Left forelimb (tissue), 1 donor: Measurements from ENCODE around the gene ALPI.
"Not testable (repeated sequence)": the region's sequence is repeated elsewhere in the genome, so short reads cannot be mapped to it uniquely, and the experiment has no call there.

ENCODE experiments used
- DNase-seq: peaks from one replicate; pipeline ENCODE4 v3.0.0-alpha.2; 2018; ENCODE audit warnings: low spot score

Gene ALPI

GRCh38 chr2:232421189-232421785 lies 34.7 kb upstream of the ALPI start:
- no peak for DNase-seq

DNA sequence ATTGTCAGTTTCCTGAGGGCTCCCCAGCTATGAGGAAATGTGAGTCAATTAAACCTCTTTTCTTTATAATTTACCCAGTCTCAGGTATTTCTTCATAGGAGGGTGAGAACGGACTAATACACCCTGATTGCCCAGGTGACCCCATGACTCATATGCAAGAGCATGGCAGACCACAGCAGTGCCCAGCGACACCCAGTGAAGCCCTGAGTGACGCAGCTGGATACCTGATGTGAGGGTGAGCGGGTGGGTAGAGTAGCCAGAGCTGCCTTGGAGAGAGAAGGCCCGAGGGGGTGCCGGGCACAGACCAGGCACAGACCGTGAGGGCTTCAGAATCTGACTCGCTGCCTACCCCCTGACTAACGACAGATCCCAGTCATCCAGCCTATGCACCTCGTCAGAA lies 33.9 kb upstream of the ALPI start:
- DNase-seq = no peak

- DNase-seq = not testable (repeated sequence)
Observed at GRCh38 chr2:232422996-232423395, 33.0 kb upstream of the ALPI start.

- DNase-seq = not testable (repeated sequence)
Observed at GRCh38 chr2:232423407-232423806, 32.5 kb upstream of the ALPI start.

DNA sequence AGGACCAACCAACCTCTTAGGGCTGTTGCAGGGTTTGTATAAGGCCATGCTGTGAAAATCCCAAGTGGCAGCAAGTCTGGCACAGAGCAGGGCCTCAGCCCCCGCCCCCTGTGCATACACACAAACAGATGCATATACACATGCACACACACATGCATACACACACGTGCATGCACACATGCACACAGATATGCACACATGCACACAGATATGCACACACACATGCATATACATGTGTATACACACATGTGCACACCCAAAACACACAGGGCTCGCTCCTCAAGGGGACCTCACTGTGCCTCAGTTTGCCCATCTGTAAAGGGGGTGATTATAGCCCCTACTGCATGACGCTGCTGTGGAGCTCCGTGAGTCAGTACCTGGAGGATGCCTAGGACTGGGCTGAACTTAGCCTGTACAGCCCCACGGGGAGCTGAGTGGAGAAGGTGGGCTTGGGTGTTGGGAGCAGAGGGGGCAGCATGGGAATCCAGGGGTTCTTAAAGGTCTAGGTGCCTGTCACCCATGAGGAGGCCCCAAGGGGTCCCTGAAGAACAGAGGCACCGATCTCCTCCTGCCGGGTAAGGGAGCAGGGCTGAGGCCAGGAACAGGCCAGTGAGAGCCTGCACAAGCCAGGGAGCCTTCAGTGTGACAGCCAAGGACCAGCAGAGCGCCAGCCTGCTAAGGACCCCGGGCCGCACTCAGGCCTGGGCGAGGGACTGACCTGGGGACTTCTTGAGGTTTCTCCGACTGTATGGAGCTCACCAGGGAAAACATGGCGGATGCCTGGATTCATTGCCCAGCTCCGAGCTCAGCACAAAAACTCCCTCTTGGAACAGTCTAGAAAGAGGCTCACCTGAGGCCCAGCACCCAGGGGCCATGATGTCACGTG lies 24.0 kb upstream of the ALPI start:
- DNase-seq = no peak

DNA sequence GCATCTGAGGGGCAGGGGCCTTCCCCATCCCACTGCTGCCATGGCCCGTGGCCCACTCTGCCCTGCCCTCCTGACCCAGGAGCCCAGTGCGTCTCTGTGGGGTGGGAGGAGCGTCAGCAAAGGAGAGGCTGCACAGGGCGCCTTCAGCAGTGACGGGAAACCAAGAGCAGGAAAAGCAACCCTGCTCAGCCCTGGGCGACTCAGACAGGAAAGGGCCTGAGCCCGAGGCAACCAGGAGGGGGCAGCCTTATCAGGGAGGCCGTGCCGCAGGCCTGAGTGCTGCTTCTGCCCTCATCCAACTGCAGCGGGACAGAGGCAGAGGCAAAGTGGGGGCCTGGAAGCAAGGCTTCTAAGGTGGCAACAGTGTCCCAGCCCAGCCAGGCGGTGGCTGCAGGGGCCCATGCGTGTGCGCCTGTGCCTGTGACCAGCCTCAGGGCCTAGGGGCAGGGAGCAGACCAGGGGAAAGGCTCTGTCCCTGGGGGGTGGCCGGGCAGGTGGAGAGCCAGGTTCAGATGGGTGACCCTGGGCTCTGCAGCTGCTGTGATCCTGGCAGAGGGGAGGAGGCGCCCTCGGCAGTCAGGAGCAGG lies 23.3 kb upstream of the ALPI start:
- DNase-seq = no peak

- not testable (repeated sequence) for DNase-seq
Observed at GRCh38 chr2:232433622-232434021, 22.3 kb upstream of the ALPI start.

DNA sequence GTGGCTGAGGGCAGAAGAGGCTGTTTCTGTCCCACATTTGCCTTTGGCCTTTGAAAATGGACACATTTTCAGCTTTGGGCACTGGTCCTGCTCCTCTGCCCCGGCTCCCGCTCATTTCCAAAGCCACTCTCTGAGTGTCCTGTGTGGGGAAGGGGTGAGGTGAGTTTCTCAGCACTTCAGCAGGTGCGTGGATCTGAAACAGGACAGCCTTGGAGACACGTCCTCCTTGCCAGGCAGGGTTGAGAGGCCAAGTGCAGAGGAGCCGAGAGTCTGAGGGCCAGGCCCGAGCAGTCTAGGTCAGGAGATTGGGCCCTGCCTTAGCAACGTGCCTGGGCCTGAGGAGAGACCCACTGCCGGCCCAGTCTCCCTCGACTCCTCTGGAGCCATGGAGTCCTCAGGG lies 21.9 kb upstream of the ALPI start:
- DNase-seq = no peak

DNA sequence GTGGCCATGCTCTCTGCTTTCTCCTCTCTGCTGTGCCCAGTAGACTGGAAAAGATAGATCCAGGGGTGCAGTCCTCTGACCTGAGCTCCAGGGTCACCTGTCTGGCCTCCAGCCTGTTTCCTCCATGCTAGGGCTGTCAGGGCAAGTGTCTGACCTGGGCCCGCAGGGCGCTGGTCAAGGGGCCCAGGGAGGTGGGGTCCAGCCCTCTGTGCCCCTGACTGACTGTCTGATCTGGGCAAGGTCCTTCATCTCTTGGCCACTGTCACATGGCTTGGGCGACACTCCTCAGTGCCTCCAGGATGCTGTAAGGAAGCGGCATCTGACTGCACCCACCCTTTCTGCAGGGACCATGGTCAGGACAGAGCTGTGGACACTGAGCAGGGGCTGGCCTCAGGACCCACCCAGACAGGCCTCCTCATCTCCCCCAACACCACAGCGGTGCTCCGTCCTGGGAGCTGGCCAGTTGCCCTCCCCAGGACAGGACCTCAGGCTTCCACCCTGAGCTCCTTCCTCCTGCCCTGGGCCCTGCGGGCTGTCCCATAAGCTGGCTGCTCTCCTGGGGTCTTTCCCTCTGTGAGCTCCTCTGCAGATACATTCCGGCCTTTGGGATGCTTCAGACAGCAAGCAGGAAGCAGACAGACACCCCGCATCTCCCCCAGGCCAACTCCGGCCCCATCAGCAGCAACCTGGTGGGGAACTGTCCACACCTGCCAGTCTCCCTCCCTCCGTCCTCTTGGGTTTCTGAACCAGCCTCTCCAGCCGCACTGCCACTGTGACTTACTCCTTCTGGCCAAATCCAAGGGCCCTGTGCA lies 21.2 kb upstream of the ALPI start:
- peak; percentile 49 for DNase-seq

DNA sequence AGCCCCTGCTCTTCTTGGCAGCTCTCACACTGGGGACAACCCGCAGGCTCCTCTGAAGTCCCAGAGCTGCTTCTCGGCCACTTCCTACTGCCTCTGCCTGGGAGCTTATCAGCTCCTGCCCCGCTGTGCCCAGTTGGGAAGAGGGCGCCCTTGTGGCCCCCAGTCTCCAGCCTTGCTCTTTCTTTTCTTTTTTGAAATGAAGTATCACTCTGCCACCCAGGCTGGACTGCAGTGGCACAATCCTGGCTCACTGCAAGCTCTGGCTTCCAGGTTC lies 20.6 kb upstream of the ALPI start:
- DNase-seq = no peak

- no peak for DNase-seq
Observed at GRCh38 chr2:232435805-232436204, 20.1 kb upstream of the ALPI start.

DNA sequence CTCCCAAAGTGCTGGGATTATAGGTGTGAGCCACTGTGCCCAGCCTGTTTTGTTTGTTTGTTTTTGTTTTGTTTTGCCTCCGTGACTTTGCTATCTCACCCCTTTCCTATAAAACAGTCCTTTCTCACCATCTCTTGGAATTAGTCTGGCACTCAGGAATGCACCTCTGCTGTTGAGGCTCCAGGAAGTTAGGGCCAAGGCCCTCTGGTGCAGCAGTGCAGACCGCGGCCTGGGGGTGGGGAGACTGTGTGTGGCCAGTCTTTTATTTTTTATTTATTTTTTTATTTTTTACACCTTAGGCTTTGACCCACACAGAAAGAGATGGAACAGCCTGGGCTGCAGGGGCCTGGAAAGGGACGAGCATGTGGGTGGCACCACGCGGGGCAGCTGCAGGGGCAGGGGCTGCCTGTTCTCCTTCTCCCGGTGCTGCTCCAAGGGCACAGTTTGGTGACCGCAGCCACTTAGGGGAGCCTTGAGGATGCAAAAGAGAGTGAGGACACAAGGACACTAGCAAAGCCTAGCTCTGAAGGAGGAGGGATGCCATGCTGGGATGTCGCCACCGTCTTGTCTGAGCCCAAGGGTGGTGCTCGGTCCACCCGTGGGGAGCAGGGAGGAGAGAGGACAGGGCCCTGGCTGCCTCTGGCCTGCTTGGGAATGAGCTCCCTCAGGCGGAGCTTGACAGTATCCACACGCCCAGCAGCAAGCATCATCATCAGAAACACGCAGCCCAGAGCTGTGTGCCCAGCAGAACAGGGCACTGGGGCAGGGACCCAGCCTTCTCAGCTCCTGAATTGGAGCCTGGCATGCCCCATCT lies 19.4 kb upstream of the ALPI start:
- no peak for DNase-seq

GRCh38 chr2:232437195-232437571 lies 18.8 kb upstream of the ALPI start:
- DNase-seq = peak; percentile 58

DNA sequence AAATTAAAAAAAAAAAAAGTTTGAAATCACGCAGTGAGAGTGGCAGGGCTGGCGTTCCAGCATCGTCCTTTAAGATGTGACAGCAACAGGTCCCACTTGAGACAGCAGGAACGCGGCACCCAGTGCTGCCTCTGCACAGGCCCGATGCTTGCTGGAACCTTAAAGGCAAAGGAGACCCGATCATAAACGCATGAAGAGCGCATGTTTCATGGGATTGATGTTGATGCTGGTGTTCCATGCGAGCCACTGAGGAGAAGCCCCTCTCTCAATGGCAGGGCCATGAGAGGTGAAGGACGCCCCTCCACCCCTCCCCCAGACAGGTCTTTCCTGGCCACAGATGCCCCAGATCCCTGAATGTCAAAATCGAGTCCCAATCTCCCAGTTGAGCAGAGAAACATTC lies 17.9 kb upstream of the ALPI start:
- DNase-seq = peak; percentile 55

DNA sequence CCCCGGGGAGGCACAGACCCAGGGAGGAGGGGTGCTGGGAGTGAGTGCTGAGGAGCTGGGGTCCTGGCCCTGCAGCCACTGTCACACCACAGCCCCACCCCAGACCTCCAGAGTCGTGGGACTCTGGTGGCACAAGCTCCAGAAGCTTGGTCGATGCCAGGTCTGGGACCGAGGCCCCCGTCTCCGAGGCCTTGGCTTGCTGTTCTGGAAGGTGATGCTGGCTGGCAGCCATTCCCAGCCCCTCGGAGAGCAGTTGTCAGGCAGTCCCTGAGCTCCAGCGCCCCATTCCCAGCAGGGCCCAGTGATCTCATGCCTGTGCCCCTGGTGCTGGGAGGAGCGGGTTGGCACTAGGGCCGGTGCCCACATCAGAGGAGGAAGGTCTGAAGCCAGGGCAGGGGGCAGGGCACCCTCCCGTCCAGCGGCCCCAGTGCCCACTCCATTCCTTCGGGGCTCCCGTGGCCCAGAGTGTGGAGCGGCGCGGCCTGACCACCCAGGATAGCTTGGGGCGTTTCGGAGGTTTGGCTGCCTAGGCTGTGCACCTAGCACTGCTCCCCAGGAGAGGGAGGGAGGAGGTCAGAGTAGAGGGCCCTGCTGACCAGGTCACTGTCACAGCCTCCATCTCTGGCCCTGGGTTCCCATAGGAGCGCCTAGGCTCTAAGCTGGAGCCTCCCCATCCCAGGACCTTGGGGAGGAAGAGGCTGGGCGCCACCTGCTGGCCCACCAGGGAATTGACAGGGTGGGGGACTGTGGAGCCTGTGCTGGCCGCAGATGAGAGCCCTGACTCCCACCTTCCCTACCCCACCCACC lies 16.8 kb upstream of the ALPI start:
- peak; percentile 57 for DNase-seq

DNA sequence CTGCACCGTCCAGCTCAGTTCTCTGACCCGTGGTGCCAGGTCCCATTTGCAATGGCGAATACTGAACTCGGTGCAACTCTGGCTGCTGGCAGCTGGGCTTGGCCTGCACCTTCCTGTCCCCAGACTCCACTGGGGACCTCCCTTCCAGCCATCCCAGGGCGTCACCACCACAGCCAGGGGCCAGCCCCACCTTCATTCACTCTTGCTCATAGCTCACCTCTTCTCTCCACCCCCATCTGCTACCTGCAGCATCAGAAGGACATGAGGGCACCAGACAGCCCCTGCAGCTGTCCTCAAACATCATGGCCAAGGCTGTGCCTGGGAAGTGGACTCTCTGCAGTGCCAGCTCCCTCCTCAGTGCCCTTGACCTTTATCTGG lies 16.2 kb upstream of the ALPI start:
- DNase-seq = peak; percentile 58

- peak; percentile 89 for DNase-seq
Observed at GRCh38 chr2:232440220-232441018, 15.5 kb upstream of the ALPI start.

DNA sequence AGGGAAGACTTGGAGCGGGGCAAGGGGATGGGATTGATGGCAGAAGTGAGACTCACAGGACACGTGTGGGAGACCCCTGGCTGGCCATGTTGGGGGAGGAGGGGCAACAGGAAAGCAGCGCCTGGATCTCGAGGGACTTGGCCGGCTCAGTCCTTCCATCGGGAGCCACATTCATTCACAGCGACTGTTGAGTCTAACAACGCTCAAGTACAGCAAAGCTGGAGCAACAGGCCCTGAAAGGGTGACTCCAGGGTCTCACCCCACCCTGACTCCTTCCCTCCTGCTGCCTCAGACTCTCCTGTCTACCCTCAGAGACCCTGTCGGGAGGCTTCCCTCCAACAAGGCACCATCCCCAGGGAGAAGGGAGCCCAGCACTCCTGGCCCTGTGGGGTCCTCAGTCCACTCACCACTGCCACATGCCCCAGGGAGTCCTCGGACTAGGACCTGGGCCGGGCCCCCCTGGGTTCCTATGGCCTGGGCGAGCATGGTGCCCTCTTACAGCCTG lies 14.8 kb upstream of the ALPI start:
- DNase-seq = no peak

DNA sequence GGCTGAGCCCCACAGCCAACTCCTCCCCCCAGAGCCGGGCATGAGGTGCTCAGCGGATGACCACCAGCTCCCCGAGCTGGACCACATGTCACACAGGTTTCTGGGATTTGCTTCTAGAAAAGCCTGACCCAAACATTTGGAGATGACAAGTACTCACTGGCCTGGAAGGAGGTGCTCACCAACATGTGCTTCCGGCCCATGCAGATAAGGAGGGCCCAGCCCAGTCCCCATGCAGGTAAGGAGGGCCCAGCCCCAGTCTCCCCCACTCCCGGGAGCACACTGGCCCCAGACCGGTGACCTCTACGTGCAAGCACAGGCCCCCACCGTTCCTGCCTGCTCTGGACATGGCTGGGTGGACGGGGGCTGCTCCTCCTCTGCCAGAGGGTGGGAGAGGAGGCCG lies 14.0 kb upstream of the ALPI start:
- not testable (repeated sequence) for DNase-seq

DNA sequence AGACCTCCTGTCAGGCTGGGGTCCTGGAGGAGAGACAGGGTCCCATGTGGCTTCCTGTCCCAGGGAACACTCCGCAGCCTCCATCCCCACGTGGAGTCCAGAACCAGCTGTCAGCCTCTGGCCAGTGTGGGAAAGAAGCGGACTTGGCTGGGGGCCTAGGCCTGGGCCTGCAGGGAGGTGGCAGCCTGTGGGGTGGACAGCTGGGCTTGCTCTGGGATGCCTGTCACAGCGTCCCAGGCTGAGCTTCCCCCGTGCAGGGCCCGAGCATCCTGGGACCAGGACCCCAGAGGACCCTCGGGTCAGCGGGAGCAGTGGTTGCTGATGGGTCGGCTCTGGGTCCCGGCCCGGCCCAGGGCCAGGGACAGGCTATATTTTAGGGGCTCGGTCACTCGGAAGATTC lies 13.5 kb upstream of the ALPI start:
- not testable (repeated sequence) for DNase-seq
